CD4-positive, alpha-beta memory T cell (primary cell): ENCODE data around the gene HIP1R. TPM values are rescaled to one million over a fixed set of nuclear protein-coding genes. Genes with fewer than 3 reads are reported as not detected.
A peak's percentile ranks its signal among the peaks of the same experiment; 100 is the strongest.

Experiments used
- CTCF ChIA-PET: fragments of 350-600 bp; sonication (Branson Sonifier 250); formaldehyde crosslinking; loops from one replicate; lab custom pipeline; 2021; ENCODE audit warnings: inconsistent platforms; ENCODE audit not compliant: partially characterized antibody; lab: Charles Lee
- POLR2A ChIA-PET: fragments of 350-600 bp; sonication (Branson Sonifier 250); formaldehyde crosslinking; loops from one replicate; lab custom pipeline; 2021; ENCODE audit not compliant: partially characterized antibody; lab: Charles Lee
- DNase-seq, 5 donors: peaks; one replicate each; pipeline versions ENCODE4 v3.0.0 to v3.0.0-alpha.2; 2020 to 2022; ENCODE audit warnings: mixed read lengths in 1 of 5
- H3K27ac ChIP-seq: one replicate; pipeline ENCODE4 v1.7.0; 2013; ENCODE audit warnings: low read depth, low read length
- H3K27me3 ChIP-seq: 2 replicates; pipeline ENCODE4 v1.7.0; 2013; ENCODE audit warnings: mild to moderate bottlenecking, low read length, moderate library complexity; ENCODE audit not compliant: insufficient read depth
- H3K36me3 ChIP-seq: 2 replicates; pipeline ENCODE4 v1.7.0; 2013; ENCODE audit warnings: mild to moderate bottlenecking, low read length, moderate library complexity; ENCODE audit not compliant: insufficient read depth
- H3K4me1 ChIP-seq: 2 replicates; pipeline ENCODE4 v1.7.0; 2013; ENCODE audit warnings: mild to moderate bottlenecking, low read length, moderate library complexity; ENCODE audit not compliant: insufficient read depth
- H3K4me3 ChIP-seq, 2 donors: one replicate each; pipeline ENCODE4 v1.7.0; 2013; ENCODE audit warnings: low read length in 2 of 2, mild to moderate bottlenecking in 1 of 2
- H3K9me3 ChIP-seq, 2 donors: one replicate each; pipeline ENCODE4 v1.7.0; 2013; ENCODE audit warnings: low read length in 2 of 2, control low read depth in 1 of 2; ENCODE audit not compliant: control insufficient read depth in 1 of 2
- H3K27ac Mint-ChIP-seq, 7 donors: one replicate each; pipeline ENCODE4 v1.8.0; 2020 to 2021; ENCODE audit warnings: mixed read lengths in 7 of 7, mild to moderate bottlenecking in 6 of 7, inconsistent platforms in 3 of 7, moderate library complexity in 3 of 7
- H3K27me3 Mint-ChIP-seq, 2 donors: one replicate each; pipeline ENCODE4 v1.8.0; 2020 to 2021; ENCODE audit warnings: mixed read lengths in 2 of 2
- H3K36me3 Mint-ChIP-seq, 2 donors: one replicate each; pipeline ENCODE4 v1.8.0; 2020 to 2021; ENCODE audit warnings: mixed read lengths in 2 of 2, inconsistent platforms in 1 of 2, mild to moderate bottlenecking in 1 of 2
- H3K4me1 Mint-ChIP-seq, 4 donors: one replicate each; pipeline ENCODE4 v1.8.0; 2020 to 2021; ENCODE audit warnings: mixed read lengths in 4 of 4, mild to moderate bottlenecking in 1 of 4
- H3K4me3 Mint-ChIP-seq, 8 donors: one replicate each; pipeline ENCODE4 v1.8.0; 2020 to 2021; ENCODE audit warnings: mixed read lengths in 8 of 8, mild to moderate bottlenecking in 7 of 8, moderate library complexity in 6 of 8, inconsistent platforms in 3 of 8
- H3K9me3 Mint-ChIP-seq, 8 donors: one replicate each; pipeline ENCODE4 v1.8.0; 2020 to 2021; ENCODE audit warnings: mixed read lengths in 8 of 8, mild to moderate bottlenecking in 5 of 8, inconsistent platforms in 3 of 8, moderate library complexity in 1 of 8
- intact Hi-C: fragments of 100-400 bp; cut with micrococcal nuclease; formaldehyde crosslinking; loops from one replicate; pipeline ENCODE4 v1.15.1; 2023
- polyA plus RNA-seq, 2 donors: library from polyadenylated mRNA; unstranded; fragments of 300-500 nt; fragmentation: Illumina TruSeq; gene quantifications; one replicate each; pipeline ENCODE4 v1.2.3, GENCODE V29; 2021
- total RNA-seq, 2 experiments: library from RNA; stranded (reverse); gene quantifications; one replicate each; pipeline ENCODE4 v1.2.3, GENCODE V29; 2021

HIP1R gene
- total and polyA plus RNA-seq, 4 experiments from 2014 or later = 4.5 to 88.3 (median 49.4) TPM

- Mint-ChIP-seq H3K27me3 (no peaks in the 10 kb centered on the region), H3K4me1 (peaks cover 17 to 43% (median 29%) of the 10 kb centered on the region in 4 donors), H3K36me3 (peaks cover 35 to 51% of the 10 kb centered on the region in 2 donors), H3K4me3 (no peak overlapping the region), H3K9me3 (peaks cover 0 to 4% (median 0%) of the 10 kb centered on the region in 8 donors), H3K27ac (peak overlapping the region in 2 of 7 donors; percentile 29 to 79)
- CTCF ChIA-PET = interaction anchor here (1.4 kb wide), 1 partner anchor 85 kb away, joined by 4 read pairs; no protein-coding TSS in a partner anchor
- Histone ChIP-seq H3K27me3 (no peaks in the 10 kb centered on the region), H3K9me3 (no peaks in the 10 kb centered on the region), H3K4me3 (no peak overlapping the region), H3K4me1 (peaks cover 29% of the 10 kb centered on the region), H3K36me3 (peaks cover 37% of the 10 kb centered on the region), H3K27ac (no peak overlapping the region)
- POLR2A ChIA-PET = interaction anchor here (1.0 to 1.7 kb wide), 2 partner anchors 12 to 21 kb away, joined by 4 to 7 read pairs; no protein-coding TSS in a partner anchor
- intact Hi-C loops = no loop called here
- no peak for DNase-seq
Measured at GRCh38 chr12:122867691-122868461, 32.6 kb downstream of the HIP1R start.

- Mint-ChIP-seq H3K36me3 (peaks cover 35 to 52% of the 10 kb centered on the region in 2 donors), H3K4me1 (peaks cover 24 to 51% (median 36%) of the 10 kb centered on the region in 4 donors), H3K27me3 (no peaks in the 10 kb centered on the region), H3K4me3 (peak overlapping the region in 1 of 8 donors; percentile 18), H3K9me3 (peaks cover 0 to 4% (median 0%) of the 10 kb centered on the region in 8 donors), H3K27ac (peak overlapping the region in 5 of 7 donors; percentile 12 to 70 (median 42))
- intact Hi-C loops = no loop called here
- Histone ChIP-seq H3K36me3 (peaks cover 37% of the 10 kb centered on the region), H3K4me3 (no peak overlapping the region), H3K27me3 (no peaks in the 10 kb centered on the region), H3K27ac (no peak overlapping the region), H3K4me1 (peaks cover 36% of the 10 kb centered on the region), H3K9me3 (no peaks in the 10 kb centered on the region)
- CTCF ChIA-PET = interaction anchor here (1.4 kb wide), 1 partner anchor 84 kb away, joined by 4 read pairs; no protein-coding TSS in a partner anchor
- POLR2A ChIA-PET = no interaction called here
- no peak for DNase-seq
Measured at GRCh38 chr12:122868471-122869177, 33.4 kb downstream of the HIP1R start.

GRCh38 chr12:122869207-122869973 is 34.1 kb downstream of the HIP1R start:
- Mint-ChIP-seq H3K36me3 (peaks cover 33 to 51% of the 10 kb centered on the region in 2 donors), H3K9me3 (peaks cover 0 to 4% (median 0%) of the 10 kb centered on the region in 8 donors), H3K4me1 (peaks cover 32 to 58% (median 44%) of the 10 kb centered on the region in 4 donors), H3K27me3 (no peaks in the 10 kb centered on the region), H3K27ac (peak overlapping the region in 5 of 7 donors; percentile 21 to 62 (median 42)), H3K4me3 (peak overlapping the region in 1 of 8 donors; percentile 8)
- Histone ChIP-seq H3K4me3 (no peak overlapping the region), H3K9me3 (no peaks in the 10 kb centered on the region), H3K27me3 (no peaks in the 10 kb centered on the region), H3K36me3 (peaks cover 37% of the 10 kb centered on the region), H3K4me1 (peaks cover 44% of the 10 kb centered on the region), H3K27ac (no peak overlapping the region)
- DNase-seq = no peak
- intact Hi-C loops = no loop called here
- ChIA-PET POLR2A (interaction anchor here (0.6 to 6.4 kb wide), 4 partner anchors 27 to 363 kb away, joined by 3 to 96 read pairs (median 7); partner anchors contain the start of genes ABCB9, MPHOSPH9, MTRFR and OGFOD2), CTCF (interaction anchor here (0.7 to 4.1 kb wide), 7 partner anchors 8 to 86 kb away, joined by 3 to 36 read pairs (median 9); no protein-coding TSS in a partner anchor)

- H3K4me1 ChIP-seq = peaks cover 52% of the 10 kb centered on the region
- CTCF ChIA-PET = interaction anchor here (1.1 to 4.1 kb wide), 12 partner anchors 9 to 86 kb away, joined by 3 to 36 read pairs (median 7); partner anchors contain the start of gene VPS37B
- Mint-ChIP-seq H3K4me3 (peak overlapping the region in 3 of 8 donors; percentile 36 to 94 (median 91)), H3K27me3 (no peaks in the 10 kb centered on the region), H3K9me3 (peaks cover 0 to 4% (median 0%) of the 10 kb centered on the region in 8 donors), H3K27ac (peak overlapping the region in 4 of 7 donors; percentile 62 to 97 (median 68)), H3K36me3 (peaks cover 31 to 43% of the 10 kb centered on the region in 2 donors), H3K4me1 (peaks cover 35 to 63% (median 48%) of the 10 kb centered on the region in 4 donors)
- no peaks in the 10 kb centered on the region for H3K9me3 ChIP-seq
- intact Hi-C loops = no loop called here
- no peak for DNase-seq
- H3K36me3 ChIP-seq = peaks cover 37% of the 10 kb centered on the region
- no peak overlapping the region for H3K27ac ChIP-seq
- POLR2A ChIA-PET = interaction anchor here (1.4 to 6.4 kb wide), 6 partner anchors 10 to 362 kb away, joined by 7 to 96 read pairs (median 18); partner anchors contain the start of genes MPHOSPH9, MTRFR and VPS37B
- H3K4me3 ChIP-seq = no peak overlapping the region
- H3K27me3 ChIP-seq = no peaks in the 10 kb centered on the region
Measured at GRCh38 chr12:122870163-122870842, 35.0 kb downstream of the HIP1R start.

GRCh38 chr12:122870867-122871664 is 35.8 kb downstream of the HIP1R start:
- Histone ChIP-seq H3K9me3 (no peaks in the 10 kb centered on the region), H3K36me3 (peaks cover 37% of the 10 kb centered on the region), H3K27me3 (no peaks in the 10 kb centered on the region), H3K27ac (peak overlapping the region; percentile 47), H3K4me3 (peak overlapping the region; percentile 25 to 41), H3K4me1 (peaks cover 59% of the 10 kb centered on the region)
- Mint-ChIP-seq H3K27me3 (no peaks in the 10 kb centered on the region), H3K27ac (peak overlapping the region; percentile 62 to 97 (median 94)), H3K4me3 (peak overlapping the region; percentile 84 to 94 (median 91)), H3K9me3 (peaks cover 0 to 2% (median 0%) of the 10 kb centered on the region in 8 donors), H3K36me3 (peaks cover 31 to 42% of the 10 kb centered on the region in 2 donors), H3K4me1 (peaks cover 41 to 71% (median 54%) of the 10 kb centered on the region in 4 donors)
- no peak for DNase-seq
- ChIA-PET POLR2A (interaction anchor here (0.6 to 6.4 kb wide), 13 partner anchors 8 to 362 kb away, joined by 3 to 96 read pairs (median 7); partner anchors contain the start of genes ARL6IP4, HIP1R, MPHOSPH9 and MTRFR), CTCF (interaction anchor here (0.7 to 4.1 kb wide), 15 partner anchors 9 to 83 kb away, joined by 3 to 36 read pairs (median 6); partner anchors contain the start of gene VPS37B)
- intact Hi-C loops = no loop called here
